Peyer's patch (tissue), 4 donors: ENCODE results near the gene MACROD2.

Experiments used
- POLR2A ChIP-seq, 2 donors: fragments of 450-650 bp; IDR thresholded peaks; one replicate each; pipeline ENCODE4 v1.5.1; 2017; ENCODE audit warnings: antibody characterized with exemption in 2 of 2, mild to moderate bottlenecking in 2 of 2, moderate library complexity in 2 of 2
- TF ChIP-seq, protein P1 (sequence below), 6 experiments: fragments of 450-650 bp in 4 of 6; fragments of 200-600 bp in 2 of 6; sonication (generic) in 1 of 6; IDR thresholded peaks; one replicate each; pipeline ENCODE4 v1.5.1; 2017 to 2019; ENCODE audit warnings: antibody characterized with exemption in 6 of 6, mild to moderate bottlenecking in 3 of 6, moderate library complexity in 1 of 6

DNA sequence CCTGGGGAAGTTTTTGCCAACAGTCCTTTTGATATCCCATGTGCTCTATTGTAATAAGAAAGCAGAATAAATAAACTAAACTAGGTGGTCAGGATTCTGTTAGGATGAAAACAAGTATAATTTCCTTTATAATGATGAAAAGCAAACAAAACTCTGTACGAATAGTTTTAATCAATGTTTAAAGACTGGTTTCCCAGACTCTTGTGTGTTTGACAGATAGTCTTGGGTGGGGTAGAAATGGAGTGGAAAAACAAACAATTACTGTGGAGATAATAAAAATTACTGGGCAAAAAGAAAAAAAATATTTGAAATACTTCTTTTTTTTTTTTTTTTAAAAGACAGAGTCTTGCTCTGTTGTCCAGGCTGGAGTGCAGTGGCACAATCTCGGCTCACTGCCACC lies 494.2 kb downstream of the MACROD2 start:
- TF ChIP-seq, protein P1, sequence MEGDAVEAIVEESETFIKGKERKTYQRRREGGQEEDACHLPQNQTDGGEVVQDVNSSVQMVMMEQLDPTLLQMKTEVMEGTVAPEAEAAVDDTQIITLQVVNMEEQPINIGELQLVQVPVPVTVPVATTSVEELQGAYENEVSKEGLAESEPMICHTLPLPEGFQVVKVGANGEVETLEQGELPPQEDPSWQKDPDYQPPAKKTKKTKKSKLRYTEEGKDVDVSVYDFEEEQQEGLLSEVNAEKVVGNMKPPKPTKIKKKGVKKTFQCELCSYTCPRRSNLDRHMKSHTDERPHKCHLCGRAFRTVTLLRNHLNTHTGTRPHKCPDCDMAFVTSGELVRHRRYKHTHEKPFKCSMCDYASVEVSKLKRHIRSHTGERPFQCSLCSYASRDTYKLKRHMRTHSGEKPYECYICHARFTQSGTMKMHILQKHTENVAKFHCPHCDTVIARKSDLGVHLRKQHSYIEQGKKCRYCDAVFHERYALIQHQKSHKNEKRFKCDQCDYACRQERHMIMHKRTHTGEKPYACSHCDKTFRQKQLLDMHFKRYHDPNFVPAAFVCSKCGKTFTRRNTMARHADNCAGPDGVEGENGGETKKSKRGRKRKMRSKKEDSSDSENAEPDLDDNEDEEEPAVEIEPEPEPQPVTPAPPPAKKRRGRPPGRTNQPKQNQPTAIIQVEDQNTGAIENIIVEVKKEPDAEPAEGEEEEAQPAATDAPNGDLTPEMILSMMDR (IDR thresholded peaks at IDR 0.05): no peak
- no peak for TF ChIP-seq POLR2A (IDR thresholded peaks at IDR 0.05)
